Kidney tubule cell (primary cell): ENCODE results near the gene NELFB.

Source experiments
- DNase-seq: peaks from one replicate; pipeline ENCODE4 v3.0.0-alpha.2; 2018; ENCODE audit warnings: low spot score

The NELFB gene

GRCh38 chr9:137281345-137282116 lies 26.4 kb downstream of the NELFB start:
- DNase-seq, result no peak

- peak; percentile 76 for DNase-seq
Measured at GRCh38 chr9:137286975-137287383, 31.9 kb downstream of the NELFB start.

- no peak for DNase-seq
Measured at GRCh38 chr9:137293094-137293481, 38.0 kb downstream of the NELFB start.

- DNase-seq, result peak; percentile 35
Measured at GRCh38 chr9:137293482-137294090, 38.5 kb downstream of the NELFB start.

GRCh38 chr9:137294091-137294680 lies 39.1 kb downstream of the NELFB start:
- DNase-seq, result peak; percentile 70

- peak; percentile 23 for DNase-seq
Measured at GRCh38 chr9:137294681-137295237, 39.6 kb downstream of the NELFB start.

GRCh38 chr9:137295238-137295811 lies 40.2 kb downstream of the NELFB start:
- DNase-seq, result peak; percentile 37

- DNase-seq, result no peak
Measured at GRCh38 chr9:137295849-137296669, 40.9 kb downstream of the NELFB start.

GRCh38 chr9:137296670-137297664 lies 41.8 kb downstream of the NELFB start:
- DNase-seq, result peak; percentile 39

GRCh38 chr9:137297966-137298365 lies 42.8 kb downstream of the NELFB start:
- no peak for DNase-seq

GRCh38 chr9:137298401-137299202 lies 43.5 kb downstream of the NELFB start:
- no peak for DNase-seq

GRCh38 chr9:137299203-137299565 lies 44.1 kb downstream of the NELFB start:
- DNase-seq, result no peak

- no peak for DNase-seq
Measured at GRCh38 chr9:137299938-137300337, 44.8 kb downstream of the NELFB start.

GRCh38 chr9:137300567-137301080 lies 45.5 kb downstream of the NELFB start:
- no peak for DNase-seq

GRCh38 chr9:137301081-137301947 lies 46.2 kb downstream of the NELFB start:
- DNase-seq, result peak; percentile 50

GRCh38 chr9:137302118-137302448 lies 47.0 kb downstream of the NELFB start, which contains the start of gene NRARP:
TSS of gene NRARP (minus strand) at chr9:137302271. CDS start at chr9:137301928, 343 bp downstream.
- peak; percentile 89 for DNase-seq

GRCh38 chr9:137302449-137303150 lies 47.5 kb downstream of the NELFB start:
- peak; percentile 83 for DNase-seq
